Lung (tissue), 12 donors: Measurements from ENCODE around the gene FBN2. TPM values are rescaled to one million over a fixed set of nuclear protein-coding genes. Genes with fewer than 3 reads are reported as not detected.

ENCODE experiments used
- ATAC-seq: fragments of 200-7000 bp; cut with Tn5 transposase; one replicate; pipeline ENCODE4 v1.9.1; 2020; ENCODE audit warnings: moderate number of reproducible peaks; ENCODE audit not compliant: insufficient read depth, low FRiP score
- DNase-seq, 3 donors: peaks; one replicate each; pipeline ENCODE4 v3.0.0-alpha.2; 2013 to 2017
- H3K27ac ChIP-seq, 2 donors: one replicate each; pipeline ENCODE4 v1.5.1; 2013; ENCODE audit warnings: mild to moderate bottlenecking in 2 of 2, moderate library complexity in 2 of 2, control low read depth in 1 of 2, inconsistent platforms in 1 of 2, low read depth in 1 of 2, low read length in 1 of 2
- H3K27me3 ChIP-seq, 3 donors: one replicate each; pipeline ENCODE4 v1.5.1; 2013; ENCODE audit warnings: low read length in 2 of 3; ENCODE audit not compliant: control insufficient read depth in 3 of 3, insufficient read depth in 3 of 3
- H3K36me3 ChIP-seq, 4 donors: one replicate each; pipeline ENCODE4 v1.5.1; 2013; ENCODE audit warnings: low read length in 4 of 4, mild to moderate bottlenecking in 1 of 4, moderate library complexity in 1 of 4; ENCODE audit not compliant: control insufficient read depth in 4 of 4, insufficient read depth in 4 of 4
- H3K4me1 ChIP-seq, 5 donors: one replicate each; pipeline ENCODE4 v1.5.1; 2013; ENCODE audit warnings: low read length in 5 of 5, mild to moderate bottlenecking in 2 of 5, moderate library complexity in 1 of 5; ENCODE audit not compliant: control insufficient read depth in 5 of 5, insufficient read depth in 5 of 5
- H3K4me3 ChIP-seq: one replicate; pipeline ENCODE4 v1.5.1; 2013; ENCODE audit warnings: mild to moderate bottlenecking, control low read depth, moderate library complexity
- H3K9ac ChIP-seq, 2 donors: one replicate each; pipeline ENCODE4 v1.5.1; 2013; ENCODE audit warnings: low read length in 2 of 2, control low read depth in 1 of 2; ENCODE audit not compliant: insufficient read depth in 1 of 2
- H3K9me3 ChIP-seq, 4 donors: one replicate each; pipeline ENCODE4 v1.5.1; 2013; ENCODE audit warnings: low read length in 3 of 4, mild to moderate bottlenecking in 1 of 4, moderate library complexity in 1 of 4; ENCODE audit not compliant: control insufficient read depth in 4 of 4, insufficient read depth in 3 of 4
- CTCF ChIP-seq: IDR thresholded peaks from 2 replicates; pipeline ENCODE4 v1.5.1; 2012; ENCODE audit warnings: mild to moderate bottlenecking; ENCODE audit errors: control extremely low read depth, extremely low read depth
- WGBS, 2 donors: extraction: QIAGEN DNeasy Blood & Tissue Kit; methylation state at CpG; one replicate each; pipeline ENCODE4 v1.1.7; 2013; 5-methylcytosine and 5-hydroxymethylcytosine counted together
- polyA plus RNA-seq, 2 donors: library from polyadenylated mRNA; stranded (reverse); fragments of 200-250 nt; gene quantifications; one replicate each; pipeline ENCODE4 v1.2.1, GENCODE V29; 2013
- total RNA-seq, 2 donors: library from RNA; depleted of rRNA in 1 of 2; stranded (reverse); fragments of >200 nt in 1 of 2; gene quantifications; one replicate each; pipeline ENCODE4 v1.2.1, GENCODE V29; 2014 to 2021
- donor health status: control.
- donor health status: control.
- donor health status: Bipolar disorder and iron deficiency.
- donor health status: healthy.
- donor health status: DM: yes; HTN: yes; CAD: no.

FBN2 gene
- total and polyA plus RNA-seq, 4 donors: 0.06 to 13.1 (median 1.1) TPM

- peaks cover 0 to 2% (median 0%) of the 10 kb centered on the region in 4 donors for H3K9me3 ChIP-seq
- H3K9ac ChIP-seq: no peak overlapping the region
- no peak for ATAC-seq
- no peak for TF ChIP-seq CTCF
- no peak overlapping the region for H3K4me3 ChIP-seq
- no peaks in the 10 kb centered on the region for H3K27me3 ChIP-seq
- H3K36me3 ChIP-seq: no peaks in the 10 kb centered on the region
- WGBS, 2 donors: 93 to 97% methylated on average over 7 of the region's 7 CpGs
- H3K27ac ChIP-seq: no peak overlapping the region
- no peak for DNase-seq
- peaks cover 0 to 3% (median 0%) of the 10 kb centered on the region in 5 donors for H3K4me1 ChIP-seq
Measured at GRCh38 chr5:128234928-128235641, 303.0 kb downstream of the FBN2 start.

- no peaks in the 10 kb centered on the region for H3K9me3 ChIP-seq
- TF ChIP-seq CTCF: no peak
- no peak overlapping the region for H3K4me3 ChIP-seq
- WGBS, 2 donors: 60 to 81% methylated on average over 3 of the region's 3 CpGs
- H3K9ac ChIP-seq: no peak overlapping the region
- H3K27me3 ChIP-seq: no peaks in the 10 kb centered on the region
- H3K27ac ChIP-seq: no peak overlapping the region
- ATAC-seq (no peak), DNase-seq (peak in 2 of 3 donors; percentile 71 to 81)
- peaks cover 0 to 10% (median 0%) of the 10 kb centered on the region in 5 donors for H3K4me1 ChIP-seq
- no peaks in the 10 kb centered on the region for H3K36me3 ChIP-seq
Measured at GRCh38 chr5:128228521-128228920, 309.5 kb downstream of the FBN2 start.

- DNase-seq (no peak), ATAC-seq (no peak)
- Histone ChIP-seq H3K9me3 (no peaks in the 10 kb centered on the region), H3K4me1 (peaks cover 0 to 10% (median 0%) of the 10 kb centered on the region in 5 donors), H3K4me3 (no peak overlapping the region), H3K27ac (no peak overlapping the region), H3K9ac (no peak overlapping the region), H3K36me3 (no peaks in the 10 kb centered on the region), H3K27me3 (no peaks in the 10 kb centered on the region)
- 64 to 71% methylated on average over 3 of the region's 3 CpGs for WGBS, 2 donors
- no peak for TF ChIP-seq CTCF
Measured at GRCh38 chr5:128228008-128228407, 310.0 kb downstream of the FBN2 start.
